Stimulated activated CD4-positive, alpha-beta T cell treated with anti-CD3 and anti-CD28 coated beads, TNF-alpha, amount 100 ng/mL, for 4 hours (primary cell): ENCODE results near the gene MAP4.

Experiments used
- DNase-seq, 3 experiments: peaks; one replicate each; pipeline ENCODE4 v3.0.0-alpha.2; 2020; ENCODE audit warnings: low read depth in 3 of 3

The MAP4 gene

DNA sequence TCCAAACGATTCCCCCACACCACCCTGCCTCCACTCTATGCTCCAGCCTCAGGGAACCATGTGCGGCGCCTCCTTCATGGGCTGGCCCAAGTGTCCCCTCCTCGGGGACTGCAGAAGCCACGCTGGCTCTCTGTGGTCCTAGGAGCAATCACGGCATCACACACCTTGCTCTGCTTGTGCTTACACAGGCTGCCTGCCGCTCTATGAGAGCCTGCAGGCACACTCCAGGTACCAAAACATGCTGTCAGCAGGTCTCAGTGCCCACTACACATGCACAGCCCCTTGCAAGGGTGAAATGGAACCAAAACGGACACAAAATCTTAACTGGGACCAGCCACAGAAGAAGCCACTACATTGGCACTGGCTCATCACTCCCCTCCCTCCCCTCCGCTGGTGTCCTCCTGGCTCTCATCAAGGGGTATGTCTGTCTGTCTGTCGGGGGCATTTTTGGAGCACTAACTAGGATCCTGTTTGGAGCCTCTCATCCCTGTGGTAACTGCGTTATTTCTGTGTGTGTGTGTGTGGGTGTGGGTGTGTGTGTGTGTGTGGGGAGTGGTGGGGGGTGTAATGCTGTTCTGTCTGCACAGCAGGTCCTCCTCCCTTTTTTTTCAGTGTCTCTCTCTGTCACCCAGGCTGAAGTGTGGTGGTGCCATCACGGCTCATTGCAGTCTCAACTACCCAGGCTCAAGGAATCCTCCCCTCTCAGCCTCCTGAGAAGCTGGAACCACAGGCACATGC is 152.7 kb downstream of the MAP4 start:
- no peak for DNase-seq

- DNase-seq: no peak
Measured at GRCh38 chr3:47859956-47860605, 156.1 kb downstream of the MAP4 start.

GRCh38 chr3:47857151-47857550 is 159.1 kb downstream of the MAP4 start:
- no peak for DNase-seq

DNA sequence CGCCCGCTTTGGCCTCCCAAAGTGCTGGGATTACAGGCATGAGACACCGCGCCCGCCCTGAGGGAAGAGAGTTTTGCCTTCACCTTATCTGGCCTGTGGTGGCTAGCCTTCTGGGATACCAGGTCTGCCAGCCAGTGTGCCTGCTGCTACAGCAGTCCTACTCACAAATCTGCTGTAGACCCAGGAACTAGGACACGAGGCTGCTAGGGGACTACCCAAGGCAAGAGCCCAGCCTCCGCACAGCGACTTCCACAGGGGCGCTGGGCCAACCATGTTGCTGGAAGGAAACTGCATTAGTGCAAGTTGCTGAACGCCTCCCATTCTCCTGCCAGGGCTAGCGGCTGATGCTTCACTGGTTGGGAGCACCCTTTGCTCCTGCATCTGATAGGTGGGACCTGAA is 159.5 kb downstream of the MAP4 start:
- DNase-seq: no peak

DNA sequence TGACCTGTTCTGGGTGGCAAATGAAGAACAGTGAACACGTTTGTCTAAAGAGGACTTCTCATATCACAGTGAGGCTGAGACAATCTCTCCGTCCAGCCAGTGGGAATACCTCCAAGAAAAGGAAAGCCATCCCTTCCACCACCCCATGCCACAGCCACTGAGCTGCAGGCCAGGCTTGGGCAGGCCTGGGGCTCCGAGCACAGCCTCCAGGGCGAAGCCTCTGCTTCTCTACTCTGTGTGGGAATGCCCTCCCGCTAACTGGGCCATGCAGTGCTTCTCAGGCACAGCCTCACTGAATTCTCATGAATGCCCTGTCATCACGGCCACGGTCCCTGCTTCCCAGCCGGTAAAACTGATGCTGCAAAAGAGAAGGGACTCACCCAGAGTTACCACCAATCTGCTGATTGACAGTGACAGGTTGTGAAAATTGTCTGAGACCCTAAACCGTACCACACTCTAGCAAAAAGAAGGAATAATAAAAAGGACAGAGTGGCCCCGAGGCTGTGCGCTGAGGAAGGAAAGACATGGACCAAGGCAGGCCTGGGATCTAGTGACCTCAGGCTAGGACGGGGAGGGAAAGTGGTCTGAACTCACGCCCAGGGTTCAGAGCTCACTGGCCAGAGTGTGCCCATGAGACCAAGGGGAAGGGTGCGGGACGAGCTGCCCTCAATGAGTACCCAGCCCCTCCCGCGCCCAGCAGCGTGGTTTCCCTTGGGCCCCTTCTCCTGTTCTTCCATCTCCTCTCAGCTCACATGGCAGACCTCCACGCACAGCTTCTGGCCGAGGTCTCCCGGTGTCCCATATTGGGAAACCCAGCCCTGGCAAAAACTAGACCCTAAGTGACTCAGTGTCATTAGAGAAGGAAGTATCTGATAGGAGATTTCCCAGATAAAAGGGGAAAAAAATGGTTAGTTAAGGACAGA is 160.5 kb downstream of the MAP4 start:
- no peak for DNase-seq

- no peak for DNase-seq
Measured at GRCh38 chr3:47854720-47855455, 161.3 kb downstream of the MAP4 start.

- DNase-seq: no peak
Measured at GRCh38 chr3:47854267-47854666, 161.9 kb downstream of the MAP4 start.

DNA sequence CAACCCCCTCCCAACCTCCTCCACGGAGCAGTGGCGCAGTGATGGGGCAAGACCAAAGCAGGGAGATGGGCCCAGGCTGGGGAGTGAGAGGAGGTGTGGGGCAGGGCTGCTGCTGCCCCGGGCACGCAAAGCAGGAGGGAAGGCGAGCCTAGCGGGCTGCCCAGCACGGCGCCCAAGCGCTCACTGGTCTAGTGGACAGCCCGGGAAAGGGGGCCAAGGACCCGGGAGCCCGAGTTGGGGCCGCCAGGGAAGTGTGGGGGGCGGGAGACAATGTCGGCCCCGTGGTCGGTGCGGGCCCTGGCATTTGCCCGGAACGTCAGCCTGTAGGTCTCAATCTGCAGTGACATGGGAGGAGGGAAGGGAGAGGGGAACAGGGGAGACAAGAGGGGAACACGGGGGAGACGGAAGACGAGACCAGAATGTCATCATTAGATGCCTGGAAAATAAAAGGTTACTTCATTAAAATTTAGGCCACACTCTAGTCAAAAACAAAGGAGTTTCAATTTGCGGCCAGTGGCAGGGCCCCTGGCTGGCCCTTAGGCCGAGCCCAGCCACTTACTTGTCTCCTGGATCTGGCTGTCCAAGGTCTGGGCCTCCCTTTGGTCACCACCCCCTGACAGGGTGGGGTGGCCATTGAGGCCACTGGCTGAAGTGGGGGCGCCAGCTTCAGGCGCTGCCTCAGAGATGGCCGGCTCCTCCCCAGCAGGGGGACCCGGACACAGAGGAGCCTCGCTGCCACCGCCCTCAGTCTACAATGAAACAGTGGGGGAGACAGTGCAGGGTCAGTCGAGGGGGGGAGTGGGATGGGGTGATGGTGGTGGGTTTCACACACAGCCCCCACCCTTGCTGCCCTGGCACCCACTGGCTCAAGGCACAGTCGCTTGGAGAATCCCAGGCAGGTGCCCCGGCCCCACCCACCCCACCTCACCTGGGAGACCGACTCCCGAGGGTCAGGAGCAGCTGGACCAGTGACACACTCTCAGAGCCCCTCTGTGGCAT is 163.3 kb downstream of the MAP4 start:
- no peak for DNase-seq

DNA sequence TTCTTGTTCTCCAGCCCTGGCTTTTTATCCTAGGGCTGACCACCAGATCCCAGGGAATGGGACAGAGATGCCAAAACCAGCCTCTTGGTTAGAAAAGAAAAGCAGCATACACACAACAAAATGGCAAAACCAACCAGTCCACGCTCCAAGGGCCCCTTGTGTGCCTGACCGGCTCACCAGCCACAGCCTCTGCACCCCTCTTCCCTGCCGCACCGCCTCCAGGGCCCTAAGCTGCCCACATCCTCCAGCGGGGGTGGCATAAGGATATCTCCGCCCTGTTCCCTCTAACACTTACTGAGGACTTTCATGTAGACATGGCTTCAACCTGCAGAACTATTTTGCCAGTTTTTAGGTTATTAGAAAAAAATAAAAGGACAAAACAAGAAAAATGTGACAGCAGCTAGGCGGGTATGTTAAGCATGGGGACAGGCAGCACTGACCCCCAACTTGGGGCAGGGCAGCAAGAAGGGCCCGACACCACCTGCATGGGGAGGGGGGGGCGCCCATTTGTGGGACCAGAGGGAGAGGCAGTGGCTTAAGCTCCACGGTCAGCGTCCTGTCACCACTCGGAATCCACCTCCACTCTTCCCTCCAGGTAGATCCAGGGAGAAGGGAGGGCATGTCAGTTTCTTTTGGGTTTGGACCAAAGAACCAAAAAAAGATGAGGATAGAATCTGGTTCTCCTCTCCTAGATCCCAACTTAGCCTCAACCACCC is 164.2 kb downstream of the MAP4 start:
- no peak for DNase-seq

DNA sequence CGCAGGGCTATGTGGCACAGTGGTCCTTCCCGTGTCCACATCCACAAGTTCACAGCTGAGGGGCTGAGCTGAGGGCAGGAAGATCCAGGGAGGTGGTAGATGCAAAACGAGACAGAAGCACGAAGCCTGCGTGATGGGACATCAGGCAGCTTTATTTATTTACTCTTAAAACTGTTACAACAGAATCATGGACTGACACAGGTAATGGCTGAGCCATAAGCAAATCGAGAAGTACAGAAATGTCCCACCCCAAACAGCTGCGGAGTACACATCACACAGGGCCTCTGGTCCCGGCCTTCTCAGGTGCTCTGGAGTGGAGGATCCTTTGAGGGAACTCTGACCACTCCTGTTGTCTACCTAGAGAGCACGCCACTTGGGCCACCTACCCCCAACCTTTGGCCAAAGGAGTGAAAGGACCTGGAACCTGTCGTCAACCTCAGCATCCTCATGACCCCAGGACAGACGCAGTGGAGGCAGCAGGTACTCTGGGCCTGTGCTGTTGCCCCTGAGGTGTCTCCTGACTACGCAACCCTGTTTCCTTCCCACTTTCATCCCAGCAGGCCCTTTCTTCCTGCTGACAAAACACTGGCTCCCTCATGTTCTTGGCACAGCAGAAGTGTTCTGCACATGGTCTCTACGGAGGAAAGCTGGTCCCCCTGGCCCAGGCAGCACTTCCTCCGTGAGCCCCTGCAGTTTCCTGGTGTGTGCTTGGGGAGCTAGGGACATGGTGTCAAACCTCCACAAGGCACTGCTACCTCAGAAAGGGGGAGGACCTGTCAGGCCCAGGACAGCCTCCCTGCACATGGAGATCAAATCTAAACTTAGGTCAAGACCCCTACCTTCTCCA is 165.4 kb downstream of the MAP4 start:
- DNase-seq: no peak

GRCh38 chr3:47849699-47850563 is 166.3 kb downstream of the MAP4 start:
- DNase-seq: no peak

DNA sequence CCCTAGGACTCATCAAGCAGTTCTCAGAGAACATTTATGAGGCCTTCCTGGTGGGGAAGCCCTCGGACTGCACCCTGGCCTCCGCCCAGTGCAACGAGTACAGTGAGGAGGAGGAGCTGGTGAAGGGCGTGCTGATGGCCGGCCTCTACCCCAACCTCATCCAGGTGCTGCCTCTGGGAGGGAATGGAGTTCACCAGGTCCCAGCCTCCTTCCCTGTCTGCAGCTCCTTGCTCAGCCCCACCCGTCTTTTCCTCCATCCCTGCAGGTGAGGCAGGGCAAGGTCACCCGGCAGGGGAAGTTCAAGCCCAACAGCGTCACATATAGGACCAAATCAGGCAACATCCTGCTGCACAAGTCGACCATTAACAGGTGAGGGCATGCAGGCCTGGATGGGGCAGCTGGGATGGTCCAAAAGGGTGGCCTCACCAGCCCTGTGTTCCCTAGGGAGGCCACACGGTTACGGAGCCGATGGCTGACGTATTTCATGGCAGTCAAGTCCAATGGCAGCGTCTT is 167.0 kb downstream of the MAP4 start:
- DNase-seq: no peak

DNA sequence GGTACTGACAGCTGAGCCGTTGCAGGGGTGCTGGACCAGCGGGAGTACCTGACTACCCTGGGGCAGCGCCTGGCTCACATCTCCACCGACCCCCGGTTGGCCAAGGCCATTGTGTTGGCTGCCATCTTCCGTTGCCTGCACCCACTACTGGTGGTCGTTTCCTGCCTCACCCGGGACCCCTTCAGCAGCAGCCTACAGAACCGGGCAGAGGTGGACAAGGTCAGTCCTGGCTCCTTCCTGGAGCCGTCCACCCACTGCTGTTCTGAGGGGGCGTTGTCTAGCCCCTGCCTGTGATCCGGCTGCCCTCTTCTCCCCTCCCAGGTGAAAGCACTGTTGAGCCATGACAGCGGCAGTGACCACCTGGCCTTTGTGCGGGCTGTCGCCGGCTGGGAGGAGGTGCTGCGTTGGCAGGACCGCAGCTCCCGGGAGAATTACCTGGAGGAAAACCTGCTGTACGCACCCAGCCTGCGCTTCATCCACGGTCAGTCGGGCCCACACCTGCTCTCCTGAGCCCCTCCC is 167.6 kb downstream of the MAP4 start:
- no peak for DNase-seq

- DNase-seq: no peak
Measured at GRCh38 chr3:47847801-47848518, 168.3 kb downstream of the MAP4 start.

DNA sequence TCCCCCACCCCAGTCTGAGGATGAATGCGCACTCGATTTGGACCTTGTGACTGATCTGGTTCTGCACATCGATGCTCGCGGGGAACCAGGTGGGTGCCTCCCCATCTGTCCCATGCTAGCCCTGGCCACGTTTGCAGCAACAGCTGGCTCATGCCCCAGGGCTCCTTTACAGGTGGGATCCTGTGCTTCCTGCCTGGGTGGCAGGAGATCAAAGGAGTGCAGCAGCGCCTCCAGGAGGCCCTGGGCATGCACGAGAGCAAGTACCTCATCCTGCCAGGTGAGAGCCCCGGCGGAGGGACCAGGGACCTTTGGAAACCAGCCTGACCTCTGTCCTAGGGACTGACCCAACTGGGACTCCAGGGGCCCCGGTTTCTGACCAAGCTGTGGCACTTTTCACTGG is 169.0 kb downstream of the MAP4 start:
- DNase-seq: no peak

DNA sequence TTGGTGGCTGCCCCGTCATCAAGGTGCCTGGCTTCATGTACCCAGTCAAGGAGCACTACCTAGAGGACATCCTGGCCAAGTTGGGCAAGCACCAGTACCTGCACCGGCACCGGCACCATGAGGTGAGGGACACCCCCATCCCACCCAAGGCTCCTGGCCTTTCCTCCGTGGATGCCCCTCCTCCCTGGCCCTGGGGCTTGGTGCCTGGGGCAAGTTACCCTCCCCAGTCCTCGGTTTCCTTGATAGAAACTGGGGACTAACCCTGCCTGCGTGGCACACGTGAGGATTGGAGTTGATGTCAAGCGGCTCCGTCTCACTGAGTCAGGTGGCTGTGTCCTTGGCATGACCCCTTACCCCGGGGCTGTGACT is 169.4 kb downstream of the MAP4 start:
- no peak for DNase-seq
